Renal cortical epithelial cell (primary cell): ENCODE results near the gene TMEM119. TPM values are rescaled to one million over a fixed set of nuclear protein-coding genes. Genes with fewer than 3 reads are reported as not detected.
"Not testable (repeated sequence)": the region's sequence is repeated elsewhere in the genome, so short reads cannot be mapped to it uniquely, and the experiment has no call there.

Experiments
- DNase-seq: peaks from one replicate; pipeline ENCODE4 v3.0.0-alpha.2; 2011; ENCODE audit warnings: low read depth
- total RNA-seq: library from RNA; depleted of rRNA; stranded (reverse); fragments of >200 nt; gene quantifications from 2 replicates; pipeline ENCODE4 v1.2.3, GENCODE V29; 2014

TMEM119 gene
- total RNA-seq, 1 donor from 2014 or later: not detected

DNA sequence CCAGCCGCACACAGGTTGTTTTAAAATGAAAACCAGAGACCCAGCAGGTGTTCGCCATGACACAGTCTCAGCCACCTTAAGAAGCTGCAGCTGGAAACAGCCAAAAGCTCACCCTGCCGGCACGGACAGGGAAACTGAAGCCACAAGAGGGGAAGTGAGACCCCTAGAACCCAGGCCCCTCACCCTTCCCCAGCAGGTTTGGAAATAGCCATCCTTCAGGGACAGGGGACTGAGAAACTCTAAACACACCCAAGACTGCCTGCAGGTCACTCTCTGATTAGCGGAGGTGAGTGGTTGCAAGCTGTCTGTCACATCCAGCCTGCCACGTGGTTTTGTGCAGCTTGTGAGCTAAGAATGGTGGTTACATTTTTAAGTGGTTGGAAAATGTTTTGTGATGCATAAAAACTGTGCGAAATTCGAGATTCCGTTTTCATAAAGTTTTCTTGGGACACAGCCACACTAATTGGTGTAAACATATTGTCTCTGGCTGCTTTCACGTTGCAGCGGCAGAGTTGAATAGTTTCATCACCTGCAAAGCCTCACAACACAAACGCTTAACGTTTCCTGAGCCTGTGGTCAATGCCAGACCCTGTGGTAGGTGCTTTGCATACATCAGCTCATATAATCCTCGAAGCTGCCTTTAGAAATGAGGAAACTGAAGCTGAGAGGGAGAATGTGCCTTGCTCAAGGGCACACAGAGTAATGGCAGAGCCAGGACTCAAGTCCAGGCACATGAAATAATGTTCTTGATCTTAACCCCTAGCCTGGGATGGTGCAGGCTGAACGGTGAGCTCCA is 37.5 kb upstream of the TMEM119 start:
- no peak for DNase-seq

DNA sequence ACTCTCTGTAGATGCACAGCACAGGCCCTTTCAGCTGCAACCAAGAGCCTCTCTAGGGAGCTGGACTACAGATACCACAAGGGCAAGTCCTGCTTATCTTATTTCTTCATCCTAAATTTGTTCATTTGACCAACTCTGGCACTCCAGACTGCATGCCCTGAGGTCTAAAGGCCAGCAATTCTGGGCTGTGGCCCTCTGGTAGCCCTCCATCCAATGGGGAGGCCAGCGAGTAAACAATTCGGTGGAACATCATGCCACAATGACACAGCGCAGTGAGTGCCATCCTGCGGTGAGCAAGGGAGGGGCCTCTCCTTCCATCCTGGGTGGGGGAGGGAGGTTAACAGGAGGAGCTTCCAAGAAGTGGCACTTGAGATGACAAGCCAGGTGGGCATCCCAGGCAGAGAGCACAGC is 36.5 kb upstream of the TMEM119 start:
- no peak for DNase-seq

DNA sequence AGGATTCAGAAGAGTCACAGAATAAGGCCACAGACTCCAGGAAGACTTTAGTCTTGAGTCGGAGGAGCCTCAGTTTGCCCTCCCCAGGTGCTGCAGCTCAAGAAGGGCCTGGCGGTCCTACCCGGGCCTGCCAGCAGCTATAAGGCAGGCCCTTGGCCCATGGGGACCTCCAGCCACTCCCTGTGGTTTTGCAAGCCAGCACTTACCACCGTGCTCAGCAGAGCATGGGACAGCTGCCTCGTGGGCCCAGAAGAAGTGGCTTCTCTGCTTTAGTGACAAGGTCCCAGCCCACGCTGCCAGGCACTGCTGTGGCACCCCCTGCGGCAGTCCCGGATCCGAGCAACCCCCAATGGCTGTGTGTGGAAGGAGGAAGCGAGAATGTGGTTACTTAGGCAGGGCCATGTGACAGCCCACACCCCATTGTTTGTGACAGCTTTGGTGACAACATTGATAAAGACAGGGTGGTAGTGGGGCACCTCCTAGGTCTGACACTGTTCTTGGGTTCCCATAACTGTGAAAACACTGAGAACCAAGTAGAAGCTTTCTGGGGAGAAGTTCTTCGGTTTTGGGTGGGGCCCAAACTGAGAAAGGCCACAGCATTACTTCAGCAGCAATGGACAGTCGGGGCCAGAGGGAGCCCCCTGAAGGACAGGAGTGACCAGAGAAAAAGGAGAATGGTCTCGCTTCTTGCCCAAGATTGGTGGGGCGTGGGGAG is 35.8 kb upstream of the TMEM119 start, which contains the start of gene SELPLG:
Gene SELPLG (minus strand): TSS at position 361 of the 715 bp plus-strand sequence. CDS start 9,587 bp downstream, outside the sequence.
- no peak for DNase-seq

DNA sequence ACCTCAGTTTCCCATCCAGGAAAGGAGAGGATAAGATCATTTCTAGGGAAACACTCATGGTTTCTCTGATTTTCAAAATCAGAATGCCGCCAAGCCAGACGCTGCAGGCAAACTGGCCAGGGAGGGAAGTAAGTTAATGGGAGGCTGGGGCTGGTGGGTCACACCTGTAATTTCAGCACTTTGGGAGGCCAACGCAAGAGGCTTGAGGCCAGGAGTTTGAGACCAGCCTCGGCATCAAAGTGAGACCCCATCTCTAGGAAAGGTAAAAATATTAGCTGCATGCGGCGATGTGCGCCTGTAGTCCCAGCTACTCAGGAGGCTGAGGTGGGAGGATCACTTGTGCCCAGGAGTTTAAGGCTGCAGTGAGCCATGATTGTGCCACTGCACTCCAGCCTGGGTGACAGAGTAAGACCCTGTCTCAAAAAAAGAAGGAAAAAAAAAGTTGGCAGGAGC is 35.2 kb upstream of the TMEM119 start:
- DNase-seq: no peak

DNA sequence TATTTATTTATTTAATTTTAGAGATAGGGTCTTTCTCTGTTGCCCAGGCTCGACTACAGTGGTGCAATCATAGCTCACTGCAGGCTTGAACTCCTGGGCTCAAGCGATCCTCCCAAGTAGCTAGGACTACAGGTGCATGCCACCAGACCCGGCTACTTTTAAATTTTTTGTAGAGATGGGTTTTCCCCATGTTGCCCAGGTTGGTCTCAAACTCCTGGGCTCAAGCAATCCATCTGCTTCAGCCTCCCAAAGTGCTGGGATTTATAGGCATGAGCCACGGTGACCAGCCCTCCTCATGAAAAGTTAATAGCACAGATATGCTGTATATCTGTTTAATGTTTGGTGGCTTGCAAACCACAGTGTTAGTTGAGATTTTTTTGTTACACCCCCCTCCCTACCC is 33.4 kb upstream of the TMEM119 start:
- not testable (repeated sequence) for DNase-seq

DNA sequence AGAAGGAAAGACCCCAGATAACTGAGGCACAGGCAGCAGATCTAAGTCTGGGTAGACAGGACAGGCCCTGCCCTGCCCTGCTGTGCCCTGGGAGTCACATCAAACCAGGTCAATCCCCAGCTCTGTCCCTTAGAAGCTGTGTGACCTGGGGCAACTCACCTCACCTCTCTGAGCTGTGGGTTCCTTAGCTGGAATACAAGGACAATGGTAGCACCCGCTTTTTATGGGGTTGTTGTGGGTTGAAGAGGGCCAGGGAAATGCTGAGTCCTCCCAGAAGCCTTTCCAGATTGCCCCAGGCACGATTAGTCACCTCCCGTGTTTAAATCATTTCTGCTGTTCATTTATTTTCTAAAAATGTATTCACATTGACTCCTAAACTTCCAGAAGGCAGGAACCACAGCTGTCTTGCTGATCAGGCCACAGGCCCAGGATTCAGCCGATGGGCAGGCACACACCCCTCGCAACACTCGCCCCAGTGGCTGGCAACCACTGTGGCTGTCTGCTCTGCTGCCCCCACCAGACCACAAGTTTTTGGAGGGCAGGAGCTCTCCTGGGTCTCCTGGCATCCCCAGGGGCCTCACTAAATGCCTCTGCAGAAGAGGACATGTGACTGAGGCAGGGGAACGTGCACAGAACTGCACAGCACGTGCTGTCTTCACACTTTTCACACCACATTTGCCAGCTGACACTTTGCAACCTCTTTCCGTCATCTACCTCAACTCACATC is 32.8 kb upstream of the TMEM119 start:
- DNase-seq: peak; percentile 57

DNA sequence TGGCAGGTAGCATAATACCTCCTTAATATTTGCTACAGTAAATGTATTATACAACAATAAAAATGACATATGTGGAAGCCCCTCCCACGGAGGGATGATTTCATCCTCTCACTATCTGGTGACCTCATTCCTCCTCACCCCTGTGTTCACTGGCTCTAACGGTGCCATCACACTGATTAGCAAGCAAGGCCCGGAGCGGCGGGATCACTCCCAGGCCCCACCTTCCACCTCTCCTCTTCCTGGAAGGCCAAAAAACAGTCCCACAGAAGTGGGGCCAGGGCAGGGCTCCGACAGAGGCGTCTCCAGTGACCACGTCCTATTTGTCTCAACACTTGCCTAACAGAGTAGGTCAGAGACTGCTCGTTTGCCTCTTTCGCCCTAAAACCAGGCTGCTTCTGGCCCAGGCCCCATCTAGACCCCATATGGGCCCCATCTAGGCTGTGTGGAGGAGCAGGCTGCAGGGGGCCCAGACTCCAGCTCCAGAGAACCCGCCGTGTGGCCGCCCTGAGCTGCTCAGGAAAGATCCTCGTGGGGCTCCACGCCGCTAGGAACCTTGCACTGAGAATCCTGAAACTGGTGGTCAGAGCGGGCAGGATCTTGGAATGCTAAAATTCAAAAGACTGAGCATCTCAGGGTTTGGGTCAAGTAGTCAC is 32.1 kb upstream of the TMEM119 start:
- DNase-seq: peak; percentile 58

DNA sequence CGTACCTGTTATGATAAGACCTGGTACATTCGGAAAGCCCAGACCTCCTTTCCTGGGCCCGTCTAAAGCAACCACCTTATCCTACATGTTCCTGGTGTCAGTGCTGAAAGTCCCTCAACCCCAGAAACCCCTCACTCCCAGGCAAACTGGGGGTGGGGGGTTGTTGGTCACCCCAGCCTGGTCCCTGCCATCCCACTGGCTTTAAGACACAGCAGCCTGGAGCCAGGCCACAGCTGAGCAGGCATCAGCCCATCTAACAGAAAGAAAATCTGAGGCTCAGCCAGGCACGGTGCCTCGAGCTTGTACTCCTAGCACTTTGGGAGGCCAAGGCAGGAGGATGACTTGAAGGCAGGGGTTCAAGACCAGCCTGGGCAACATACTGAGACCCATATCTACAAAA is 31.3 kb upstream of the TMEM119 start:
- no peak for DNase-seq

DNA sequence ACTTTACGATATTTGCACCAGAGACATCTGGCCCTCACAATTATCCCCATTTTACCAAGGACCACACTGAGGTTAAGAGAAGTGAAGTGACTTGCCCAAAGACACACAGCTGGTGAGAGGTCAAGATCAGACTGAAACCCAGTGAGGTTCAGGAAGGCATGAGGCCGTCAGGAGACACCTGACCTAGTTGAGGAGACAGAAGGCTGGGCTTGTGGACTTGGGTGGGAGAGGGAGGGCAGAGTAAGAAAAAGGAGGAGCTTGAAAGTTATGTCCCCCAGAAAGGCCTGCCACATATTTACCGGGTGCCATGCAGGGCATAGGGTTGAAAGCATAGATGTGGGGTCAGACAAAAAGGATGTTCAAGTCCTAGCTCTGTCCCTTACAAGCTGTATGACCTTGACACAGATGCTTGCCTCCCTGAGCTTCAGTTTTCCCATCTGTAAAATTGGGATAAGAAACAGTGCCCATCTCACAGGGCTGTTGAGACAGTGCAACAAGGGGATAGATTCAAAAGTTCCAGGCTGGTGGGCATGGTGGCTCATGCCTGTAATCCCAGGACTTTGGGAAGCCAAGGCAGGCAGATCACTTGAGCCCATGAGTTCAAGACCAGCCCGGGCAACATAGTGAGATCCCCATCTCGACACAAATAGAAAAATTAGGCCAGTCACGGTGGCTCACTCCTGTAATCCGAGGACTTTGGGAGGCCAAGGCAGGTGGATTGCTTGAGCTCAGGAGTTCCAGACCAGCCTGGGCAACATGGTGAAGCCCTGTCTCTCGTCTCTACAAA is 29.4 kb upstream of the TMEM119 start:
- no peak for DNase-seq

DNA sequence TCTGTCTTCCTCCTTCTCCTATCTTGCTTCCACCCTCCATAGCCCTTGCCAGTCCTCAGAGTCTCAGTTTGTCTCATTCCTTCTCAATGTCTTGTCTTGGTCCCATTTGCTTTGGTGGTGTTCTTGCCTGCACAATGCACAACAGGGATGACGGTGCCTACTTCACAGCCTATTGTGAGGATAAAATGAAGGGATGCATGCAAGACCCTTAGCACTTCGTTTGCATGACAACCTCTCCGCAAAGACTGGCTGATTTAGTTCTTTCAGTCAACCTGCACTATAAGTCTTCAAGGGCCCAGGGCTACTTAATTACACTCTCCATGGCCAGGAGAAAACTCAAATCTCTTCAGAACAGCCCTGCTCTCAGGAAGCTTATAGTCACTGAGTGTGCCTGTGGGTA is 27.3 kb upstream of the TMEM119 start:
- no peak for DNase-seq

DNA sequence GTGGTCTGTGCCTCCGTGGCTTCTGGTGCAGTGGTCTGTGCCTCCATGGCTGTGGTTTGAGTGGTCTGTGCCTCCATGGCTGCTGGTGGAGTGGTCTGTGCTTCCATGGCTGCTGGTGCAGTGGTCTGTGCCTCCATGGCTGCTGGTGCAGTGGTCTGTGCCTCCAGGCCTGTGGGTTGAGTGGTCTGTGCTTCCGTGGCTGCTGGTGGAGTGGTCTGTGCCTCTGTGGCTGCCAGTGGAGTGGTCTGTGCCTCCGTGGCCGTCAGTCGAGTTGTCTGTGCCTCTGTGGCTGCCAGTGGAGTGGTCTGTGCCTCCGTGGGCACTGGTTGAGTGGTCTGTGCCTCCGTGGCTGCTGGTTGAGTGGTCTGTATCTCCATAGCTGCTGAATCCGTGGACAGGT is 25.7 kb upstream of the TMEM119 start:
- DNase-seq: no peak

DNA sequence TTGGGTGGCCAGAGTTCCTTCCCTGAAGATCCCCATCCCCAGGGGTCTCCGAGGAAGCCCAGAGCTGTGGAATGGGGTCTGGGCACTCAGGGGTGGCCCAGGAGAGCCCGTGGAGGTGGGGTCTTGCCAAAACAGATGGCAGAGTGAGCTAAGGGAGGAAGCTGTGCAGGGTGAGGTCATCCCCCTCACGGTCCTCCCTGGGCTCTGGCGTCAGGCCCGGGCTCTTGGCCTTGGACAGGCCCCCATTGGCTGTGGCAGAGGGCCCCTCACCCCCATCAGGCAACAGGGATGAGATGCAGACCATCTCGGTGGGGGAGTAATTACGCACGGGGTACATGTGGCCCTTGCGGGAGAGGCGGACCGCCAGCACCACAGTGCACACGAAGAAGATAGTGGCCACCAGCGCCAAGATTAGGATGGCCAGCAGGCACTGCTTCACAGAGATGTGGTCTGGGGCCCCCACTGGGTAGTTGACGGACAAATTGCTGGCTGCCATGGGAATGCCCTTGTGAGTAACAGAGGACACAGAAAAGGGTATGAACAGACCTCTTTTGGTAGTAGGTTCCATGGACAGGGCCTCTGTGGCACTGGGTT is 25.1 kb upstream of the TMEM119 start:
- DNase-seq: no peak

DNA sequence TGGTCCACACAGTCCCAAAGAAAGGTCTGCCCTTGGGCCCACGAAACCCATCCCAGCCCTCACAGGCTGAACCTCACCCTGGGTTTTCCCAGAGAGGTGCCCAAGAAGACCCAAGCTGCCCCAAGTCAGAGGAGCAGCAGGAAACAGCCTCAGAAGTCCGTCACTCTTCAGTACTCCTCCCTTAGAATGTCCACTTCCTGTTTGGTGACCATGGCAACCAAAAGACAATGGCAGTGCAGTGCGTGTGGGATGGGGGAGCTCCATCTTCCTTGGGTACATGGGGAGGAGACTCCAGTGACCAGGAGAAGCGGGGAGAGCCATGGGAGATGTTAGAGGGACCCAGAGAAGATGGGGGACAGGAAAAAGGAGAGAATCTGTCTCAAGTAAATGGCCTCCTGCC is 24.5 kb upstream of the TMEM119 start:
- DNase-seq: peak; percentile 69

DNA sequence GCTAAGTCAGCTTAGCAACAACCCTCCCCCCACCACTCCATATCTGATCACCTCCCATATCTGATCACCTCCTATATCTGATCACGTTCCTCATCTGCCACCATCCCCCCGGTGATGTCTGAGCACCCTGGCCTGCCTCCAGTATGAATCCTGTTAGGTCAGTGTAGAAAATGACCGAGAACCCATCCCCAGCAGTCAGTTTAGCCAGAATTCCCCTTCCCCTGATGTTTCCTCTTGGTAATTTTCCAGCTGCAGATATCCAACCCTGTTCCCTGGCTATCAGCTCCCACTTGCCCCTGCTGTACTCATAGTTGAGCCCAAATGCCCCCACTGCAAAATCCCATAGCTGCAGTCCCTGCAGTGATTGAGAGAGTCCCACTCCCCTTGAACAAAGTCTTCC is 23.3 kb upstream of the TMEM119 start:
- DNase-seq: no peak

DNA sequence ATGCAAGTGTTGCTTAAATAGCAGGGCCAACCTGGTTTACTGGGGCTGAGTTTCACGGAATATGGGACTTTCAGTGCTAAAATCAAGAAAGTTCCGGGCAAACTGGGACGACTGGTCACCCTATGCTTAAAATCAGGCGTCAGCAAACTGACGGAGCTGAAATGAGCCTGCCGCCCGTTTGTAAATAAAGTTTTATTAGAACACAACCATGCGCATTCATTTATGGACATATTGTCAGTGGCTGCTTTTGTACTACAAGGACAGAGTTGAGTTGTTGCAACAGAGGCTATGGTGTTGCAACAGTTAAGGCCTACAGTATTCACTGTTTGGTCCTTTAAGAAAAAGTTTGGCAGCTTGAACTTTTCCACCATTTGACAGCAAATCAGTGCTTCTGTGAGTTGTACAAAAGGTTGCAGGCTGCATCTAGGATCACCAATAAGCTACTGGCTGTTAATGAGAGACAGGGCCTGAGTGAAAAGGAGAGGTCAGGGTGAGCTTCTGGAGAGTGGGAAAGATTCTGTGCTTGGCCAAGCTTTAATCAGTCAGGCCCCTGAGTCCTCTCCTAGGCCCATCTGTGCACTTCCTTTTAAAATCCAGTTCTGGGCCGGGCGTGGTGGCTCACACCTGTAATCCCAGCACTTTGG is 22.5 kb upstream of the TMEM119 start:
- peak; percentile 74 for DNase-seq

DNA sequence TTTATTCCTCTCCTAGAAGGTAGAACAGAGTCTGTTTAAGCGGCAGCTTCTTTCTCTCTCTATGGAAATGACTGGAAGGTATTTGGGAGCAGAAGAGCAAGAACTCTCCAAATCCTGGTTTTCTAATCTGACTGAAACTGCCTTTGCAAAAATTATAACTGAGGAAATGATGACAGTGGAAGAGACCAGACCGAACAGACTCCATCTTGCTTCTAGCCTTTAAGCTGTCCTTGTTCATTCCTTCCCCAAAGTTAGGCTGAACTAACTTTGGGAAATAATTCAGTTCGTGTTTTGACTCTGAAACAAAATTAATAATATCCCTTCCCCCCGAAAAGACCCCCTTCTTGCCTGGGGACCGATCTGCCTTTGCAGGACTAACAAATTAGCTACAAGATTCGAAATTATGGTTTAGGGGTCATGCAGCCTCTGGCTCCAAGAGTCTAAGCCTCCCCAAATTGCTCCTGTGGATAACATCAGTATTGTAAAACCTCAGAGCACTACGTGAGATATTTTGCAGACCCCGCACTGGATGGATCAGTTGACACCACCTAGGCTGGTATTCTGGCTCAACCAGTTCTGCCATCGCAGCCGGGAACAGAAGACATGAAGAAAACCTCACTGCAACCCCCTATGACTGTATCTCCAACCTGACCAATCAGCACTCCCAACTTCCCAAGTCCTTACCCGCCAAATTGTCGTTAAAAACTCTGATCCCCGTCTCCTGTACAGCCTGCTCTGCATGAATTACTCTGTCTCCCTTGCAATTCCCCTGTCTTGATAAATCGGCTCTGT is 21.7 kb upstream of the TMEM119 start:
- DNase-seq: no peak

DNA sequence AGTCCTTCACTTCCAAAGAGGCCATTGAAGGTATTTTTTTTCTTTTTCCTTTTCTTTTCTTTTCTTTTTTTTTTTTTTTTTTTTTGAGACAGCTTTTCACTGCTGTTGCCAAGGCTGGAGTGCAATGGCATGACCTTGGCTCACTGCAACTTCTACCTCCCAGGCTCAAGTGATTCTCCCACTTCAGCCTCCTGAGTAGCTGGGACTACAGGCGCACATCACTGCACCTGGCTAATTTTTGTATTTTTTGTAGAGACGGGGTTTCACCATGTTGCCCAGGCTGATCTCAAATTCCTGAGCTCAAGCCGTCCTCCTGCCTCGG is 21.0 kb upstream of the TMEM119 start:
- DNase-seq: not testable (repeated sequence)

DNA sequence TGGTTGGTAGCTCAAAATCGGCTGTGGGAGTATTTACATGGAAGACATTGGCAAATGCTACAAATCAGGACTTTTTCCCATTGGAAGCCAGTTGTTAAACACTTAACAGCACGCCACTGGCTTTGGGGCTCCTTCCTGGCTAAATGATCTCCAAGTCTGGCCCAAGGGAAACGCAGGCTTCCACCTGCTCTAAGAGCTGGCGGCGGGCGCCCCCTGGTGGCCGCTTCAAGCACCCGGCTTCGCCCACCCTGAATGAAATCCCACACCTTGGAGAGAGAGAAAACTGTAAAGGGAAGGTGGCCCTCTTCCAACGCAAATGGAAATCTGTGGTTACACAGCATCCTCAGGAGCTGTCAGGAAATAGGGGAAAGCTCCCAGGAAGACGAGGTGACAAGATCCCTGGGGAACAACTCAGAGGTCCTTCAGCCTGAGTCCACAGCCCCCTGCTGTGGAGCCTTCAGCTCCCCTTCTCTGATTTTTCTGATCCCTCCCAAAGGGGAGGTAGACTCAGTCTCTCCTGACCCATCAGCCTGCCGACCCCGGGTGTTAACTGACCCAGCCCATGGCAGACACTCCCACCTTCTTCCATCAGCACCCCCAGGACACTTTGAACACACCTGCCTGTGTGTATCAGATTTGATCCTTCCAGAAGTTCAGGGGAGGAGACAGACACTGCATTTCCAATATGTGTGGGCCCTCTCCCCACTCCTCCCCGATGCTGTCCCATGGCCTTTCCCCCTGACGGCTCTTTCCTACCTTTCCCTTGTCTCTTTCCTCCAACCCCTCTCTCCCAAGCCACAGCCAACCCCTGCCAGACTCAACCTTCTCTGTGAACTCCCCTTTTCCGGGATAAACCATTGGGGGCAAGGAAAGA is 20.4 kb upstream of the TMEM119 start:
- peak; percentile 63 for DNase-seq
